Measurements from ENCODE around the gene ODAD4.

Gene ODAD4

DNA sequence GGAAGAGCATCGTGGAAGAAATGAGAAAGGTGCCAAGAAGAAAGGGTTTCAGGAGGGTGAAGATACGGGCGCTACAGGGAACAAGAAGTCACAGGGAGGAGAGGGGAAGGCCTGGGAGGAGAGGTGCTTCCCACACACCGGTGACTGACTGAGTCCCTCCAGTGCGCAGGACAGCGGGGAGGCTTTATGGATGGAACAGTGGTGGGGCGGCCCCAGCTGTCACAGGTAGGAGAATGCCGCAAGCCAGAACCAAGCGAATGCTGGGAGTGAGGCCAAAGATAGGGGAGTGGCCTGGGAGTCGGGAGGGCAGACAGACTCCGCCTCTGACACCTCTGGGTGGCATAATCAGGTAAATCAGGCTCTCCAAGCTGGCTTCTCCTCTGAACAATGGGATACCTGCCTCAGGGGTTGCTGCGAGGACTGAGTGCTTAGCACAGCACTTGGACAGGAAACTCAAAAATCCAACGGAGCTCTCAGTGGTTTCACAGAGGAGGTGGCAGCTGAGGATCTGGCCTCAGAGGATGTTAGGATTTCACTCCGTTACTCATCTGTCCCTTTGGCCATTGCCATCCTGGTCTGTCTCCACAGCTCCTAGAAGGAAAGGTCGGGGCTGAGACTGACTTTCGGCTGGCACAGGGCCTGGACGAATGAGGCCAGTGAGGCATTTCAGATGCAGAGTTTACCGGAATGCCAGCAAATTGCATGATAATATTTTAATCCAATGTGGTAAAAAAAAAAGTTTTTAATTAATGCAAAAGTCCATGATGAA lies 35.5 kb downstream of the ODAD4 start:
- Histone ChIP-seq H3K9ac (ENCODE audit: low read depth, low read length) (peak overlapping the region; percentile 2; the same call in 1 of the 2 replicates), H3K4me3 (ENCODE audit: low read depth, low read length) (peak overlapping the region; percentile 85), H3K36me3 (ENCODE audit: control insufficient read depth, insufficient read depth, low read length) (peaks cover 18% of the 10 kb centered on the region), H3K9me3 (ENCODE audit: control insufficient read depth, insufficient read depth, low read length) (no peaks in the 10 kb centered on the region), H3K4me1 (ENCODE audit: control insufficient read depth, insufficient read depth, low read length) (peaks cover 10% of the 10 kb centered on the region), H3K27ac (ENCODE audit: low read depth, low read length) (peak overlapping the region; percentile 87), H3K27me3 (ENCODE audit: control insufficient read depth, insufficient read depth, low read length) (no peaks in the 10 kb centered on the region)

DNA sequence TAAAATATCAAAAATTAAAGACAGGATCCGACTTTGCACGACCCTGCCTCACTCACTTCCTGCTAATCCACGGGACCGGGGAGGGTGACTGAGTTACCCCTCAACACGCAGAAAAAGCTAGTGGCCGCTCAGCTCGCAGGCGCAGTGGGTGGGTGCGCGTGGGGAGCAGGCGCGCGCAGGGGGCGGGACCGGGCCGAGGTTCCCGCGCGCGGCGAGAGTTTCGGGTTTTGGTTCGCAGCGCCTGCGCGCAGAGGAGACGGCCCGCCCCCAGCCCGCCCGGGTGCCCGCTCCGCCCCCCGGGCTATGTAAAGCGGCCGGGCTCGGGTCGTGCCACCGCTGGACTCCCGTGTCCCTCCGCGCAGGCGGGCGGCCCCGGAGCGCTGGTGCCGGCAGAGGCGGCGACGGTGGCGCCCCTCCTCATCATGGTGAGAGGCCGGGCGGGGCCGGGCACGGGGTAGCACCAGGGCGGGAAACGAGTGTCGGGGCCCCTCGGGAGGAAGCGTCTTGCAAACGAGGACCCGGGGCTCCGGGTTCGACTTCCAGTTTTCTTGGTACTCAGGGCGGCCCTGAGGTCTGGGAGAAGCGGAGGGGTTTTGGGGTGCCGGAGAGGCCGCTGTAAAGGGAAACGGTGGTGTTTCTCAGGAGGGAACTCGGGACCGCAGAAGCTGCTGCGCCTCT lies 36.2 kb downstream of the ODAD4 start, which contains the start of gene CNP:
Gene CNP (plus strand): TSS at position 333 of the 678 bp plus-strand sequence. CDS start 90 bp downstream, at position 423.
- peaks cover 10% of the 10 kb centered on the region for H3K4me1 ChIP-seq (ENCODE audit: control insufficient read depth, insufficient read depth, low read length)
- peak within 1 kb of the TSS; percentile 87 for H3K27ac ChIP-seq (ENCODE audit: low read depth, low read length)

DNA sequence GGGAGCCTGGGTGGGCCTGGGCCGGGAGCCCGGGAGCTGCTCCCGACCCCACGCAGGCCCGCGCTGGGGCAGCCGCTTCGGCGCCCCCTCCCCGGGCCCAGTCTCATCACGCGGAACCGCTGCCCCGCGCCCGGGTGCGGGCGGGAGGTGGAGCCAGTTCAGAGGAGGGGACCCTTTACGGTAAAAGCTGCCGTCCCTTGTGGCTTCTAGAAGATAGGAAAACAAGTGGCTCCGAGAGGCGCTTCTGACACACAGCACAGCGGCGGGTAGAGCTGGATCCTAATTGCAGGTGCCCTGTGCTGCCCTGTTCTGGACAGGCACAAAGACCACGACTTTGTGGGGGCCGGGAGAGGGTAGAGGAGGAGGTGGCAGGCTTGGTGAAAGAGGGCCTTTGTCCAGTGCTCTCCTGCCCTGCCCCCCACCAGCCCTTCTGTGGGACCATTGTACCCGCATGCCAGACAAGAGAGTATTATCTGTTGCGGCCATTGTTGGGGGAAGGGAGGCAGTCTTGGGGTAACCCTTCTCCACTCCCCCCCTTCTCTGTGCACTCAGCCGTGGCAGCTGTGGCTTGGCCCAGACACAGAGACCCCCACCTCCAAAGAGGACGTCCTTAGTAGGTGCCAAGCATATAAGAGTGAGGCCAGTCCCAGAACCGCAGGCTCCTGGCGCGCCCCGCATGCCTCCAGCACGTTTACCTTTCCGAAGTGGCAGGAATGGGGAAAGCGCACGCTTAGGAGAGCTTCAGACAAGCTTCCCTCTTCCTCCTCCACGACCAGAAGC lies 36.9 kb downstream of the ODAD4 start:
- H3K4me1 ChIP-seq (ENCODE audit: control insufficient read depth, insufficient read depth, low read length) = peaks cover 10% of the 10 kb centered on the region
- H3K27ac ChIP-seq (ENCODE audit: low read depth, low read length) = peak overlapping the region; percentile 78
- peaks cover 30% of the 10 kb centered on the region for H3K36me3 ChIP-seq (ENCODE audit: control insufficient read depth, insufficient read depth, low read length)
- peak overlapping the region; percentile 85 for H3K4me3 ChIP-seq (ENCODE audit: low read depth, low read length)
- no peaks in the 10 kb centered on the region for H3K27me3 ChIP-seq (ENCODE audit: control insufficient read depth, insufficient read depth, low read length)
- peak overlapping the region; percentile 82 for H3K9ac ChIP-seq (ENCODE audit: low read depth, low read length)
- no peaks in the 10 kb centered on the region for H3K9me3 ChIP-seq (ENCODE audit: control insufficient read depth, insufficient read depth, low read length)

More for the DNA sequence above, 36.2 kb downstream of the ODAD4 start, which contains the start of gene CNP:
- H3K4me3 ChIP-seq (ENCODE audit: low read depth, low read length) = peak within 1 kb of the TSS; percentile 85
- no peaks in the 10 kb centered on the region for H3K9me3 ChIP-seq (ENCODE audit: control insufficient read depth, insufficient read depth, low read length)
- no peaks in the 10 kb centered on the region for H3K27me3 ChIP-seq (ENCODE audit: control insufficient read depth, insufficient read depth, low read length)
- peak within 1 kb of the TSS; percentile 82 for H3K9ac ChIP-seq (ENCODE audit: low read depth, low read length)
- peaks cover 23% of the 10 kb centered on the region for H3K36me3 ChIP-seq (ENCODE audit: control insufficient read depth, insufficient read depth, low read length)

DNA sequence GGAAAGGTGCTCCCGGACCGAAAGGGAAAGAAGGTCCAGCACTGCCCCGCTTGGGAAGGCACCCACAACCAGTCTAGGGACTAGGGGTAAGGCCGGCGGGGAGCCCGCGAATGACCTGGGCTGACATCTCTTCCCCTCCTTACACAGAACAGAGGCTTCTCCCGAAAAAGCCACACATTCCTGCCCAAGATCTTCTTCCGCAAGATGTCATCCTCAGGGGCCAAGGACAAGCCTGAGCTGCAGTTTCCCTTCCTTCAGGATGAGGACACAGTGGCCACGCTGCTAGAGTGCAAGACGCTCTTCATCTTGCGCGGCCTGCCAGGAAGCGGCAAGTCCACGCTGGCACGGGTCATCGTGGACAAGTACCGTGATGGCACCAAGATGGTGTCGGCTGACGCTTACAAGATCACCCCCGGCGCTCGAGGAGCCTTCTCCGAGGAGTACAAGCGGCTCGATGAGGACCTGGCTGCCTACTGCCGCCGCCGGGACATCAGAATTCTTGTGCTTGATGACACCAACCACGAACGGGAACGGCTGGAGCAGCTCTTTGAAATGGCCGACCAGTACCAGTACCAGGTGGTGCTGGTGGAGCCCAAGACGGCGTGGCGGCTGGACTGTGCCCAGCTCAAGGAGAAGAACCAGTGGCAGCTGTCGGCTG lies 37.6 kb downstream of the ODAD4 start:
- H3K36me3 ChIP-seq (ENCODE audit: control insufficient read depth, insufficient read depth, low read length) = peaks cover 37% of the 10 kb centered on the region
- peak overlapping the region; percentile 85; the same call in 1 of the 2 replicates for H3K4me3 ChIP-seq (ENCODE audit: low read depth, low read length)
- H3K9me3 ChIP-seq (ENCODE audit: control insufficient read depth, insufficient read depth, low read length) = no peaks in the 10 kb centered on the region
- no peak overlapping the region for H3K27ac ChIP-seq (ENCODE audit: low read depth, low read length)
- H3K4me1 ChIP-seq (ENCODE audit: control insufficient read depth, insufficient read depth, low read length) = peaks cover 10% of the 10 kb centered on the region
- no peak overlapping the region for H3K9ac ChIP-seq (ENCODE audit: low read depth, low read length)
- no peaks in the 10 kb centered on the region for H3K27me3 ChIP-seq (ENCODE audit: control insufficient read depth, insufficient read depth, low read length)

DNA sequence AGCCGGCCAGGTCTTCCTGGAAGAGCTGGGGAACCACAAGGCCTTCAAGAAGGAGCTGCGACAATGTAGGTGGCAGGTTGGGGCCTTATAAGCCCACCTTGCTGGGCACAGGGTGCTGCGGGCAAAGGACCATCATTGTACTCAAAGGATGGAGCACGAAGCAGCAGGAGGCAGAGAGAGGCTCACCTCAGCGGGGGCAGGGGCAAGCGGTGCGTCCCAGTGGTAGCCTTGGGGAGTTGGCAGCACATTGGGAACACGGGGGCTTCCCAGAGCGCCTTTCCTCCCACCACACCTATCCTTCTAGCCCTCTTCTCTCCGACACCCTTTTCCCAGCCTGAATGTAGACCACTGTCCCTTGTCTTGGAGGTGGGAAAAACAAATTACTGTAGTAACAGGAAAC lies 38.3 kb downstream of the ODAD4 start:
- no peaks in the 10 kb centered on the region for H3K9me3 ChIP-seq (ENCODE audit: control insufficient read depth, insufficient read depth, low read length)
- peaks cover 43% of the 10 kb centered on the region for H3K36me3 ChIP-seq (ENCODE audit: control insufficient read depth, insufficient read depth, low read length)
- H3K4me3 ChIP-seq (ENCODE audit: low read depth, low read length) = no peak overlapping the region
- H3K27ac ChIP-seq (ENCODE audit: low read depth, low read length) = no peak overlapping the region
- no peak overlapping the region for H3K9ac ChIP-seq (ENCODE audit: low read depth, low read length)
- peaks cover 10% of the 10 kb centered on the region for H3K4me1 ChIP-seq (ENCODE audit: control insufficient read depth, insufficient read depth, low read length)
- no peaks in the 10 kb centered on the region for H3K27me3 ChIP-seq (ENCODE audit: control insufficient read depth, insufficient read depth, low read length)

DNA sequence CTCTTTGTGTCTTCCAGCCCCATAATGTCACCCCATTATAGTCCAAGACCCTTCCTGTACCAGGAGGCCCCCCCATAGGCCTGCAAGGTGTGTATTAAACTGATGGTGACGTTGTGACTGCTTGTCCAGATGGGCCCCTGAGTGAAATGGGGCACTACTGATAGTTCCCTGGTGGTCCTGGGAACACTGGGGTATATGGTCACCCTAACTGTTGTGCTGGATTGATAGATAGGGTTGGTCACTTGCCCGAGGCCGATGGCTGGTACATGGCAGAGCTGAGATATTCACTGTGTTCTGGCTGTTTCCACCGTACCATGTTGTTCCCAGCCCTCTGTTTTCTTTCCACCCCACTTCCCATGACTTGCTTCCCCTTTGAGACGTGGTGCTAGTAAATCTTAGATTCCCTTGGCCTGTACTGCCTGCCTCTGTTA lies 40.5 kb downstream of the ODAD4 start:
- Histone ChIP-seq H3K27me3 (ENCODE audit: control insufficient read depth, insufficient read depth, low read length) (no peaks in the 10 kb centered on the region), H3K9ac (ENCODE audit: low read depth, low read length) (no peak overlapping the region), H3K4me1 (ENCODE audit: control insufficient read depth, insufficient read depth, low read length) (peaks cover 6% of the 10 kb centered on the region; the same call in 1 of the 2 replicates), H3K36me3 (ENCODE audit: control insufficient read depth, insufficient read depth, low read length) (peaks cover 66% of the 10 kb centered on the region), H3K27ac (ENCODE audit: low read depth, low read length) (no peak overlapping the region), H3K4me3 (ENCODE audit: low read depth, low read length) (no peak overlapping the region), H3K9me3 (ENCODE audit: control insufficient read depth, insufficient read depth, low read length) (no peaks in the 10 kb centered on the region)

DNA sequence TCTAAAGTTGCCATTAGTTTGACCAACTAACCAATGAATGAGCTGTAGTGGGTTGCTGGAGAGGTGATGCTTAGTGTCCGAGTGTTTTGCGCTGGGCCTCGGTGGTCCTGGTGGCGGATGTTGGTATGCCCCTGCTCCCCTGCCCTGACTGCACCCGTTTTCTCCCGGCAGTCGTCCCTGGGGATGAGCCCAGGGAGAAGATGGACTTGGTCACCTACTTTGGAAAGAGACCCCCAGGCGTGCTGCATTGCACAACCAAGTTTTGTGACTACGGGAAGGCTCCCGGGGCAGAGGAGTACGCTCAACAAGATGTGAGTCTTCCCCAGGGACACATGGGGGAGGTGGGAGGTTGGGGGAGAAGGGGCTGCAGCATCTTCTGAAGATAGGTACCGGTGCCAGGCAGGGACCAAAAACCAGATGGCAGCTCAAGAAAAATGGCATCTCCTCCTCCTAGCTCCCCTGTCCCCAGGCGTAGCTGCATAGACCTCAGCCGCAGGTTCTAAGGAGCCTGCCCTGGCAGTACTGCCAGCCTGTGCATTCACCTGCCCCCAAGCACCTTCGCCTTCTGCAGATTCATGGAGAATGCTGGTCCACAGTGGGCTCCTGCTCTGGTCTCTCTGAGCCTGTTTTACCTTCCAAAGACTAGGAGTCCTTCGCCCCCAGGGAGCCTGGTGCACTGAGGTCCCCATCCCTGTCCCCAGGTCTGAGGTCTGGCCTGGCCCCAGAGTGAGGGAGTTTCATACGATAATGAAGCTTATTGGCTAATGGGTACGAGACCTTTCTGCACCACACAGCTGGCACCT lies 41.5 kb downstream of the ODAD4 start:
- no peaks in the 10 kb centered on the region for H3K27me3 ChIP-seq (ENCODE audit: control insufficient read depth, insufficient read depth, low read length)
- H3K4me3 ChIP-seq (ENCODE audit: low read depth, low read length) = no peak overlapping the region
- peaks cover 6% of the 10 kb centered on the region; the same call in 1 of the 2 replicates for H3K4me1 ChIP-seq (ENCODE audit: control insufficient read depth, insufficient read depth, low read length)
- peaks cover 76% of the 10 kb centered on the region for H3K36me3 ChIP-seq (ENCODE audit: control insufficient read depth, insufficient read depth, low read length)
- no peak overlapping the region for H3K27ac ChIP-seq (ENCODE audit: low read depth, low read length)
- H3K9me3 ChIP-seq (ENCODE audit: control insufficient read depth, insufficient read depth, low read length) = no peaks in the 10 kb centered on the region
- H3K9ac ChIP-seq (ENCODE audit: low read depth, low read length) = no peak overlapping the region

DNA sequence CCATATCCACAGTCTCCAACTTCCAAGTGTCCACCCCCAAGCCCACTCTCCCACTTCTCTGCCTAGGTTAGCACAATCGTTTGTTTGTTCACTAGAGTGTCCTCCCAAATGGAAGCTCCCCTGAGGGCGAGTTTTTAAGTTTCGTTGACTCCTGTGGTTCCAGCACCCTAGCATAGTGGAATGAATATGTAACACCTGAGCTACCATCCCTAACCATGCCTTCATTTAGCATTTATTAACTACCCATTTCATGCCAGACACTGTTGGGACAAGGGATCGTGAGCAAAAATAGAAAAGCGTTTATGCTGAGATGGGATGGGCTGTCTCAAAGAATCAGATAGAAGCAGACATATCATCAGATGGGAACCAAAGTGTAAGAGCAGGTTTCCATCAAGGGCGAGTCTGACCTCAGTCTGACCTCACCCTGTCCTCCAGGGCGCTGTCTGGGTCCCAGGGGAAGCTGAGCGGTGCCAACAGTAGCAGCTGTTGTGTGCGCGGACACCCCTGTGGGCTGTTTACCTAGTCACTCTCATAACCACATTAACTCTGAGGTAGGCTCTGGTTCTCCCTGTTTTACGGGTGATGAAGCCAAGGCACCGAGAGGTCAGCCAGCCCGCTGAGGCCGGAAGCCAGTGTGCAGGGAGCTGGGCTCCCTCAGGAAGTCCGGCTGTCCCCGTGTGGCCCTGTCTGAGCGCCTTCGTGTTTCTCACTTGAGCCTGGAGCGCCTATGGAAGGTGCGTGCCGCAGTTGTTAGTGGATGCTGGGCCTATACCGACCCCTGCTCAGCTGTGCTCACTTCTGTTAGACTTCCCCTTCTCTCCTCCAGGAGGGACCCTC lies 42.4 kb downstream of the ODAD4 start:
- H3K9me3 ChIP-seq (ENCODE audit: control insufficient read depth, insufficient read depth, low read length) = no peaks in the 10 kb centered on the region
- H3K4me3 ChIP-seq (ENCODE audit: low read depth, low read length) = no peak overlapping the region
- H3K9ac ChIP-seq (ENCODE audit: low read depth, low read length) = no peak overlapping the region
- H3K36me3 ChIP-seq (ENCODE audit: control insufficient read depth, insufficient read depth, low read length) = peaks cover 85% of the 10 kb centered on the region
- H3K27ac ChIP-seq (ENCODE audit: low read depth, low read length) = no peak overlapping the region
- peaks cover under 1% of the 10 kb centered on the region; the same call in 1 of the 2 replicates for H3K4me1 ChIP-seq (ENCODE audit: control insufficient read depth, insufficient read depth, low read length)
- no peaks in the 10 kb centered on the region for H3K27me3 ChIP-seq (ENCODE audit: control insufficient read depth, insufficient read depth, low read length)

DNA sequence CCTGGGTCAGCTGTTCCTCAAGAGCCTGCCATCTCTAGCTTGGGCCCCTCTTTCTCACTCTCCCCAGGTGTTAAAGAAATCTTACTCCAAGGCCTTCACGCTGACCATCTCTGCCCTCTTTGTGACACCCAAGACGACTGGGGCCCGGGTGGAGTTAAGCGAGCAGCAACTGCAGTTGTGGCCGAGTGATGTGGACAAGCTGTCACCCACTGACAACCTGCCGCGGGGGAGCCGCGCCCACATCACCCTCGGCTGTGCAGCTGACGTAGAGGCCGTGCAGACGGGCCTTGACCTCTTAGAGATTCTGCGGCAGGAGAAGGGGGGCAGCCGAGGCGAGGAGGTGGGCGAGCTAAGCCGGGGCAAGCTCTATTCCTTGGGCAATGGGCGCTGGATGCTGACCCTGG lies 43.0 kb downstream of the ODAD4 start:
- no peaks in the 10 kb centered on the region for H3K4me1 ChIP-seq (ENCODE audit: control insufficient read depth, insufficient read depth, low read length)
- peaks cover 85% of the 10 kb centered on the region for H3K36me3 ChIP-seq (ENCODE audit: control insufficient read depth, insufficient read depth, low read length)
- no peaks in the 10 kb centered on the region for H3K27me3 ChIP-seq (ENCODE audit: control insufficient read depth, insufficient read depth, low read length)
- H3K27ac ChIP-seq (ENCODE audit: low read depth, low read length) = no peak overlapping the region
- H3K9me3 ChIP-seq (ENCODE audit: control insufficient read depth, insufficient read depth, low read length) = no peaks in the 10 kb centered on the region
- H3K4me3 ChIP-seq (ENCODE audit: low read depth, low read length) = no peak overlapping the region
- no peak overlapping the region for H3K9ac ChIP-seq (ENCODE audit: low read depth, low read length)

All from HUES48 (cell line).